ENCODE results near the gene FOXF1.

FOXF1 gene

DNA sequence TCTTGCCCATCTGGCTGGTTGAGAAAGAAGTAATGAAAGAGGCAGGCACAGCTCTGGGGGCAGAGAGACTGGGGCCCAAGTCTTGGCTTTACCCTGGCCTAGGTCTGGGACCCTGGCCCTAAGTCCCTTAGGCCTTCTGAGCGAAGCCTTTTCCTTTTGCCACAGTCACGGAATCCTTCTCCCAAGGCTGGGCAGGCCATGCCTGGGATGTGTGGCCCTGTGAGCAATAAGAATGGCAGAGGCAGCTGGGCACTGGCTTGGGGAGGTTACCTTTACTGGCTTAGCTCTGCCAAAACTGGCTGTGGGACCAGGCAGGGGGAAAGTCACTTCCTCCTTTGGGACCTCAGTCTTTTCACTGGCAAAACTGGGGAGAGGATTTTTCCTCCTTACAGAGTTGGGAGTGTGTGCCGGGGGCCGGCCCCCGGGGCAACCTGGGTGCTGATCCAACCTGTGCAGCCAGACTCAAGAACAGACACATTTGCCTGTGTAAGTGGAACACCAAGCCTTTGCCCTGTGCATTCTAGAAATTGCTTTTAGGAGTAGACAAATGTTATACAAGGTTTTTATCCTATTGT lies 12.9 kb downstream of the FOXF1 start:
- H3K27me3 Mint-ChIP-seq, result peaks cover 9% of the 10 kb centered on the region
- ATAC-seq (ENCODE audit: low read depth) (no peak), DNase-seq (ENCODE audit: low spot score in 2 of 2) (no peak)
- H3K27ac Mint-ChIP-seq, result no peak overlapping the region
- H3K4me1 Mint-ChIP-seq, result peaks cover 5% of the 10 kb centered on the region
- H3K36me3 Mint-ChIP-seq, result no peaks in the 10 kb centered on the region
- no peak overlapping the region for H3K4me3 Mint-ChIP-seq
- H3K9me3 Mint-ChIP-seq, result peaks cover 2% of the 10 kb centered on the region

GRCh38 chr16:86524029-86524428 lies 13.7 kb downstream of the FOXF1 start:
- ATAC-seq (ENCODE audit: low read depth), result no peak
- Mint-ChIP-seq H3K36me3 (peaks cover under 1% of the 10 kb centered on the region), H3K4me3 (no peak overlapping the region), H3K27me3 (peaks cover 8% of the 10 kb centered on the region), H3K4me1 (peaks cover 5% of the 10 kb centered on the region), H3K27ac (no peak overlapping the region), H3K9me3 (peaks cover 2% of the 10 kb centered on the region)
- no peak for DNase-seq (ENCODE audit: low spot score in 2 of 2)

GRCh38 chr16:86525696-86526095 lies 15.4 kb downstream of the FOXF1 start:
- Mint-ChIP-seq H3K4me3 (no peak overlapping the region), H3K27ac (no peak overlapping the region), H3K27me3 (peaks cover 2% of the 10 kb centered on the region), H3K4me1 (no peaks in the 10 kb centered on the region), H3K36me3 (peaks cover 6% of the 10 kb centered on the region), H3K9me3 (peaks cover 2% of the 10 kb centered on the region)
- ATAC-seq (ENCODE audit: low read depth) (no peak), DNase-seq (ENCODE audit: low spot score in 2 of 2) (no peak)

DNA sequence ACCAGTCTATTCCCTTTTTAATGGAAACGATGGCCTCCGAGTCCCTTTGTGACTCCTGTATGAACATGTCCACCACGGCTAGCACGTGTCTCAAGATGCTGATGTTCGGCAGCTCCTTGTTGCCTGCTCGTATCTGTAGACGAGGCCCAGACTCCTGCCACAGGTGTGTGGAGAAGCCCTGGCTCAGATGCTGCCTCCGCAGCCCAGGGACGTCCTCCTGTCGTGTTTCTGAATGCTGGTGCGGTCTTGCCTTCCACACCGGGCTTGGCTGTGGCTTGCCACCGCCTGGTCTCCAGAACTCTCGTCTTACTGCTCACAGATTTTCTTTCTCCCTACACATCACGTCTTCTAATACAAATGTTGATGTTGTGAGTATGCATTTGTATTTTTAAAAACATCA lies 17.0 kb downstream of the FOXF1 start:
- Mint-ChIP-seq H3K4me3 (no peak overlapping the region), H3K4me1 (no peaks in the 10 kb centered on the region), H3K27ac (no peak overlapping the region), H3K9me3 (peaks cover 2% of the 10 kb centered on the region), H3K36me3 (peaks cover 8% of the 10 kb centered on the region), H3K27me3 (no peaks in the 10 kb centered on the region)
- no peak for ATAC-seq (ENCODE audit: low read depth)
- DNase-seq (ENCODE audit: low spot score in 2 of 2), result no peak

DNA sequence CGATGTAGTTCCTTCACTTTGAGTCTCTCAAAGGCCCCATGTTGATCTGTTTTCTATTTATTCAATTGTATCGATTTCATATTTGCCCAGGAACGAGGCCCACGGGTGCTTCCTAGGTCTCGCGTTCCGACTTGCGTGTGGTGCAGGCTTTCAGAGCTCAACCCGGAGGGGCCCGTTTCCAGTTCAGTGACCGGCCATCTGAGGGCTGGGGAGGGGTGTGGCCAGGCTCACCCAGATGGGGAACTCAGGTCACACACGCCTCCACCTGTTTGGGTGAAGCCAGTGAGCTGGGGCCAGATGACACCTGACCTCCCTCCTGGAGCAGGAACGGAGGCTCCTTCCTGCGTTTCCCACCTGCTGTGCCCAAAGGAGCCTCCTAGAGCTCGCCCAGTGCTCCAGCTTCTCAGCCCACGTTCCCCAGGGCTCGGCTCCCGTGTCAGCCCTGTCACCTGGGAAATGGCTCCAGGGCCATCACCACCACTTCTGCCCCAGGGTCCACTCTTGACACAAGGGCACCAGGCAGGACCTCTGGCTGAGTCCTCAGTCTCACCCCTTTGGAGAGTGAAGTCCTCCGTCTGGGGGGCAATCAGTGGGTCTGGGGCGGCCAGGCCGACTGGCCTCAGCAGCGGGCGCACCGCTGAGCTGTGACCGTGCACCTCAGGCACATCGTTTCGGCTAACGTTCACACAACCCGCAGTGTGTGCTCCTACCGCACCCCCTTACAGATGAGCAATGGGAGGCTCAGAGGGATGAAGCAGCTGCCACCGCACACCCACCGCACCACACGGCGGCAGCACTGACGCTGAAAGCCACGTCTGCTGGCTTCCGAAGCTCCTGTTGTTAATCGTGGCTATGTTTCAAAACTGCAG lies 18.0 kb downstream of the FOXF1 start:
- Mint-ChIP-seq H3K9me3 (peaks cover 2% of the 10 kb centered on the region), H3K4me3 (no peak overlapping the region), H3K36me3 (peaks cover 8% of the 10 kb centered on the region), H3K27me3 (no peaks in the 10 kb centered on the region), H3K27ac (no peak overlapping the region), H3K4me1 (no peaks in the 10 kb centered on the region)
- ATAC-seq (ENCODE audit: low read depth), result no peak
- no peak for DNase-seq (ENCODE audit: low spot score in 2 of 2)

DNA sequence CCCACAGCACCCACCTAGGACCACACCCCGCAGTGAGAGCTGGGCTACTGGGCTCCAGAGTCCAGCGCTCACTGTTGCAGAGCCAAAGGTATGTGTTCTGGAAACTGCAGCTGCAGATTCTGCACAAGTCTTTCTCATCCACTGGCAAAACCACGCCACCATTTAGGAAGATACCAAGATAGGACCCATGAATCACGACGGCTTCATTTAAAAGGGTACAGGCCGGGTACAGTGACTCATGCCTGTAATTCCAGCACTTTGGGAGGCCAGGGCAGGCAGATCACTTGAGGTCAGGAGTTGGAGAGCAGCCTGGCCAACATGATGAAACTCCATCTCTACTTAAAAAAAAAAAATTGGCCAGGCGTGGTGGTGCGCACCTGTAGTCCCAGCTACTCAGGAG lies 18.8 kb downstream of the FOXF1 start:
- Mint-ChIP-seq H3K4me3 (no peak overlapping the region), H3K4me1 (no peaks in the 10 kb centered on the region), H3K36me3 (peaks cover 8% of the 10 kb centered on the region), H3K27ac (no peak overlapping the region), H3K27me3 (no peaks in the 10 kb centered on the region), H3K9me3 (peaks cover 2% of the 10 kb centered on the region)
- ATAC-seq (ENCODE audit: low read depth) (no peak), DNase-seq (ENCODE audit: low spot score in 2 of 2) (no peak)

GRCh38 chr16:86530251-86531190 lies 20.2 kb downstream of the FOXF1 start:
- H3K9me3 Mint-ChIP-seq, result peaks cover 2% of the 10 kb centered on the region
- ATAC-seq (ENCODE audit: low read depth) (no peak), DNase-seq (ENCODE audit: low spot score in 2 of 2) (no peak)
- no peak overlapping the region for H3K4me3 Mint-ChIP-seq
- H3K4me1 Mint-ChIP-seq, result no peaks in the 10 kb centered on the region
- H3K27ac Mint-ChIP-seq, result no peak overlapping the region
- H3K27me3 Mint-ChIP-seq, result no peaks in the 10 kb centered on the region
- H3K36me3 Mint-ChIP-seq, result peaks cover 8% of the 10 kb centered on the region

GRCh38 chr16:86531191-86531545 lies 20.8 kb downstream of the FOXF1 start:
- Mint-ChIP-seq H3K27ac (no peak overlapping the region), H3K36me3 (peaks cover 8% of the 10 kb centered on the region), H3K4me3 (no peak overlapping the region), H3K27me3 (no peaks in the 10 kb centered on the region), H3K4me1 (no peaks in the 10 kb centered on the region), H3K9me3 (peaks cover 2% of the 10 kb centered on the region)
- ATAC-seq (ENCODE audit: low read depth) (no peak), DNase-seq (ENCODE audit: low spot score in 2 of 2) (no peak)

DNA sequence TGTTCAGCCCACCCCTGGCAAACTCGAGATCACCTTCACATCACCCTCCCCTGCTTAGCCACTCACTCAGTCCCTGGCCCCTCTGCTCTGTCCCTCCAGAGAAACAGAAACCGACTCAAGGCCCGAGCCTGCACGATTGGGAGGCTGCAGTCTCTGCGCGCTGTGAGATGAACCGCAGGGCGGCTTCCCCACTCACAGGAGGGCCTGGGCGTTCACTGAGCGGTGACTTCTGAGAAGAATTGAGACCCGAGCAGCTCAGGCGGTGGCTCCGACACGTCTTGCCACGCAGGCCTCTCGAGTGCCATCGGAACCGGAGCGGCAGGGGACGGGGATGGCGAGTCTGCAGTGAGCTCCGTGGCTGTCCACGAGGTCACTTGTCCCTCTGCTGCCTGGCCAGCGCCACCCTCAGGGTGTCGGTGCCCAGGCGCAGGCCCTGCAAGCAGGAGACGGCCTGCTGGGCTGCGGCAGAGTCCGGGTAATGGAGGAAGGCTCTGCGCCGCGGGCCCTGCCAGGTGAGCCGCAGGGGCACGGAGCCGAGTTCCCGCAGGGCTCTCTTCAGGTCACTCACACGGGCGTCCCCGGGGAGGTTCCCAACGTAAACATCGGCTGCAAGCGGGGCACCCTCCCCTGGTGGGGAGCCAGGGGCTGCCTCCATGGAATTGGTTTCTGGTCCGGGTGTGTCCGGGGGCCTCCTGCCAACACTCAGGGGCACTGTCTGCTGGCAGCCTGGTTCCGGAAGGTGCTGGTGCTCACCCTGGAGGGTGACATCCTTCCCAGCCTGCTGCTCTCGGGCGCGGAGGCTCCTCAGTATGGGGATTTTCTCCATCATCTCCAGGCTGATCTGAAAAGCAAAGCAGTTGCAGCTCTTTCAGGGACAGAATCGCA lies 21.6 kb downstream of the FOXF1 start:
- H3K27me3 Mint-ChIP-seq, result no peaks in the 10 kb centered on the region
- no peaks in the 10 kb centered on the region for H3K4me1 Mint-ChIP-seq
- peaks cover 2% of the 10 kb centered on the region for H3K9me3 Mint-ChIP-seq
- H3K36me3 Mint-ChIP-seq, result peaks cover 8% of the 10 kb centered on the region
- DNase-seq (ENCODE audit: low spot score in 2 of 2) (no peak), ATAC-seq (ENCODE audit: low read depth) (no peak)
- H3K27ac Mint-ChIP-seq, result no peak overlapping the region
- no peak overlapping the region for H3K4me3 Mint-ChIP-seq

GRCh38 chr16:86532526-86532815 lies 22.1 kb downstream of the FOXF1 start:
- H3K36me3 Mint-ChIP-seq, result peaks cover 11% of the 10 kb centered on the region
- ATAC-seq (ENCODE audit: low read depth), result no peak
- H3K27me3 Mint-ChIP-seq, result no peaks in the 10 kb centered on the region

DNA sequence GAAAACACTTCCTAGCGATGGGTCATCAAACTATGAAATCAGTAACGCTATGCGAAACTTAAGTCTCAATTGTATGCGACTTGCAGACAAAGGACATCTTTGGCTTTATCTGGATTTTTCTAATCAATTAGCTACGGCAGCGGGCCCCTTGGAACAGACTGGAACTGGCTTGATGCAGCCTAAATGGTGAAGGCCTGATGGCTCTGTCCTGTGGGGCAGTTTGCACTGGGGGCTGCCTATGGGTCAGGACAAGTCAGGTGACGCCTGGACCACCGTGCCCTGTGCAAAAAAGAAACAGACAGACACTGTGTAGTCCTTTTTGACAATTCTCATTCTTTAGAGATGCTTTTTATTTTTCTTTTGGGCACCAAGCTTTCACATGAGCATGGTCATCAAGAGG lies 22.7 kb downstream of the FOXF1 start:
- H3K27ac Mint-ChIP-seq, result no peak overlapping the region
- no peak for ATAC-seq (ENCODE audit: low read depth)
- no peak overlapping the region for H3K4me3 Mint-ChIP-seq
- H3K4me1 Mint-ChIP-seq, result no peaks in the 10 kb centered on the region
- H3K36me3 Mint-ChIP-seq, result peaks cover 11% of the 10 kb centered on the region
- H3K9me3 Mint-ChIP-seq, result no peaks in the 10 kb centered on the region
- no peaks in the 10 kb centered on the region for H3K27me3 Mint-ChIP-seq
- DNase-seq (ENCODE audit: low spot score in 2 of 2), result no peak

More at GRCh38 chr16:86532526-86532815, 22.1 kb downstream of the FOXF1 start:
- Mint-ChIP-seq H3K4me1 (no peaks in the 10 kb centered on the region), H3K9me3 (peaks cover 2% of the 10 kb centered on the region), H3K27ac (no peak overlapping the region), H3K4me3 (no peak overlapping the region)
- DNase-seq (ENCODE audit: low spot score in 2 of 2), result no peak

DNA sequence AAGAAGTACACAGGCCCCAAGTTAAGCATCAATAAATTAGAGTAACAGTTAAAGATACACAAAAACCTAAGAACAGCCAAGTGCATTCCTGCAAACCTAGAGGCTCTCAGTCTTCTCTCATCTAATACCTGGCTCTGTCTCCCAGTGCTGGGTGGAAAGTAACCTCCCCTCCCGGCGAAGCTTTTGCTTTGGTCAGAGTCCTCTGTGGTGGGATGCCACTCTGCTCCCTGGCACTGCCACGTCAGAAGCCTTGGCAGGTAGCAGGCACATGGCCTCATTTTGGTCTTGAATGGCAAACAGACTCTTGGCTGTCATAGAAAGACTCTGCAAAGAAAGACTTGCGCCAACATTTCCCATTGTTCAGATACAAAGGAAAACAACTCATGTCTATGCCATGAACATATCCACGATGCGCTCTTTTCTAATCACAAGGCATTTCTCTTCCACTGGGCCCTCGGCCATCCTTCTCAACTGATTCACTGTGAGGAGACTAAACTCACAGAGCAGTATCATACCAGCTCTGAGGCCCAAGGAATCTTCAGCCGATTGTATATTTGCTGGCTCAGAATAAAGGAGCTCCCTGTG lies 23.5 kb downstream of the FOXF1 start:
- Mint-ChIP-seq H3K36me3 (peaks cover 17% of the 10 kb centered on the region), H3K27me3 (no peaks in the 10 kb centered on the region), H3K4me1 (no peaks in the 10 kb centered on the region), H3K27ac (no peak overlapping the region), H3K9me3 (no peaks in the 10 kb centered on the region), H3K4me3 (no peak overlapping the region)
- no peak for DNase-seq (ENCODE audit: low spot score in 2 of 2)
- ATAC-seq (ENCODE audit: low read depth), result no peak
